H9 (cell line): ENCODE results near the gene TLX2. TPM values are rescaled to one million over a fixed set of nuclear protein-coding genes. Genes with fewer than 3 reads are reported as not detected.

ENCODE experiments used
- DNase-seq: peaks from one replicate; pipeline ENCODE4 v3.0.0-alpha.2; 2017
- H2AFZ ChIP-seq: one replicate; pipeline ENCODE4 v1.6.1; 2013; ENCODE audit warnings: mild to moderate bottlenecking, low read length, control low read depth, moderate library complexity
- H2AK5ac ChIP-seq: 2 replicates; pipeline ENCODE4 v1.6.1; 2013; ENCODE audit warnings: low read length, control low read depth, mixed read lengths; ENCODE audit not compliant: insufficient read length
- H2BK120ac ChIP-seq: one replicate; pipeline ENCODE4 v1.6.1; 2013; ENCODE audit warnings: low read depth, mild to moderate bottlenecking, low read length, control low read depth, inconsistent platforms; ENCODE audit not compliant: poor library complexity, severe bottlenecking
- H2BK12ac ChIP-seq: 2 replicates; pipeline ENCODE4 v1.6.1; 2013; ENCODE audit warnings: low read length, control low read depth, mixed read lengths, low read depth; ENCODE audit not compliant: insufficient read length
- H2BK15ac ChIP-seq: 2 replicates; pipeline ENCODE4 v1.6.1; 2013; ENCODE audit warnings: low read depth, low read length, control low read depth
- H2BK20ac ChIP-seq: one replicate; pipeline ENCODE4 v1.6.1; 2013; ENCODE audit warnings: low read depth, mild to moderate bottlenecking, low read length, control low read depth, inconsistent platforms; ENCODE audit not compliant: poor library complexity, severe bottlenecking
- H2BK5ac ChIP-seq: 2 replicates; pipeline ENCODE4 v1.6.1; 2013; ENCODE audit warnings: low read length, control low read depth, mixed read lengths; ENCODE audit not compliant: insufficient read length
- H3K14ac ChIP-seq: 2 replicates; pipeline ENCODE4 v1.6.1; 2013; ENCODE audit warnings: low read length, control low read depth; ENCODE audit not compliant: insufficient read depth
- H3K18ac ChIP-seq: 2 replicates; pipeline ENCODE4 v1.6.1; 2013; ENCODE audit warnings: low read depth, mild to moderate bottlenecking, mixed read lengths, low read length, control low read depth; ENCODE audit not compliant: insufficient read length
- H3K23ac ChIP-seq: 2 replicates; pipeline ENCODE4 v1.6.1; 2013; ENCODE audit warnings: low read length, control low read depth, mixed read lengths, low read depth; ENCODE audit not compliant: insufficient read length
- H3K23me2 ChIP-seq: 2 replicates; pipeline ENCODE4 v1.6.1; 2013; ENCODE audit warnings: low read depth, mild to moderate bottlenecking, mixed read lengths, low read length, control low read depth; ENCODE audit not compliant: insufficient read length, poor library complexity, severe bottlenecking
- H3K27ac ChIP-seq: 2 replicates; pipeline ENCODE4 v1.5.1; 2013; ENCODE audit warnings: low read length, control low read depth, mixed read lengths, low read depth; ENCODE audit not compliant: insufficient read length
- H3K27me3 ChIP-seq: 2 replicates; pipeline ENCODE4 v1.6.1; 2013; ENCODE audit warnings: low read length, control low read depth, inconsistent platforms; ENCODE audit not compliant: insufficient read depth
- H3K4ac ChIP-seq: 2 replicates; pipeline ENCODE4 v1.6.1; 2013; ENCODE audit warnings: low read depth, mild to moderate bottlenecking, control low read depth, inconsistent platforms, low read length, moderate library complexity
- H3K4me1 ChIP-seq: 2 replicates; pipeline ENCODE4 v1.6.1; 2013; ENCODE audit warnings: low read length, control low read depth, inconsistent platforms; ENCODE audit not compliant: insufficient read depth
- H3K4me2 ChIP-seq: 2 replicates; pipeline ENCODE4 v1.6.1; 2013; ENCODE audit warnings: low read length, control low read depth, mixed read lengths; ENCODE audit not compliant: insufficient read length, insufficient read depth
- H3K56ac ChIP-seq: 2 replicates; pipeline ENCODE4 v1.6.1; 2013; ENCODE audit warnings: low read depth, mild to moderate bottlenecking, mixed read lengths, low read length, control low read depth; ENCODE audit not compliant: insufficient read length
- H3K79me1 ChIP-seq: 2 replicates; pipeline ENCODE4 v1.6.1; 2013; ENCODE audit warnings: low read depth, mild to moderate bottlenecking, moderate library complexity, low read length, control low read depth, inconsistent platforms; ENCODE audit not compliant: insufficient read depth, poor library complexity, severe bottlenecking
- H3K79me2 ChIP-seq: 2 replicates; pipeline ENCODE4 v1.6.1; 2013; ENCODE audit warnings: low read length, control low read depth, inconsistent platforms; ENCODE audit not compliant: insufficient read depth
- H3K9ac ChIP-seq: 2 replicates; pipeline ENCODE4 v1.6.1; 2013; ENCODE audit warnings: low read length, control low read depth, mixed read lengths; ENCODE audit not compliant: insufficient read length; ENCODE audit errors: extremely low read depth
- H3K9me3 ChIP-seq: one replicate; pipeline ENCODE4 v1.6.1; 2013; ENCODE audit warnings: low read depth, low read length, inconsistent platforms; ENCODE audit not compliant: control insufficient read depth
- H3T11ph ChIP-seq: one replicate; pipeline ENCODE4 v1.6.1; 2013; ENCODE audit warnings: mild to moderate bottlenecking, low read length, control low read depth, inconsistent platforms
- H4K20me1 ChIP-seq: one replicate; pipeline ENCODE4 v1.6.1; 2013; ENCODE audit not compliant: control insufficient read depth, insufficient read length, insufficient read depth
- H4K5ac ChIP-seq: 2 replicates; pipeline ENCODE4 v1.6.1; 2013; ENCODE audit warnings: low read depth, mild to moderate bottlenecking, mixed read lengths, low read length, control low read depth; ENCODE audit not compliant: insufficient read length
- H4K8ac ChIP-seq: replicated peaks from 2 replicates; pipeline ENCODE4 v1.6.1; 2013; ENCODE audit warnings: low read length, control low read depth, mixed read lengths, low read depth; ENCODE audit not compliant: insufficient read length
- H4K91ac ChIP-seq: 2 replicates; pipeline ENCODE4 v1.6.1; 2013; ENCODE audit warnings: low read depth, mild to moderate bottlenecking, moderate library complexity, mixed read lengths, low read length, control low read depth; ENCODE audit not compliant: insufficient read length
- H3K27ac Mint-ChIP-seq, 3 experiments: 2 replicates in 2 of 3; 3 replicates in 1 of 3; pipeline ENCODE4 v1.8.0; 2020 to 2021; ENCODE audit warnings: mixed read lengths in 3 of 3, mild to moderate bottlenecking in 1 of 3, moderate library complexity in 1 of 3
- H3K27me3 Mint-ChIP-seq: 2 replicates; pipeline ENCODE4 v1.8.0; 2021; ENCODE audit warnings: low read depth, mild to moderate bottlenecking, moderate library complexity, mixed read lengths
- H3K36me3 Mint-ChIP-seq, 3 experiments: 2 replicates in 2 of 3; 3 replicates in 1 of 3; pipeline ENCODE4 v1.8.0; 2020 to 2021; ENCODE audit warnings: low read depth in 3 of 3, mixed read lengths in 3 of 3; ENCODE audit not compliant: insufficient read depth in 1 of 3
- H3K4me1 Mint-ChIP-seq, 2 experiments: 2 replicates each; pipeline ENCODE4 v1.8.0; 2020; ENCODE audit warnings: mixed read lengths in 2 of 2
- H3K4me3 Mint-ChIP-seq, 2 experiments: 2 replicates in 1 of 2; 3 replicates in 1 of 2; pipeline ENCODE4 v1.8.0; 2020 to 2021; ENCODE audit warnings: mild to moderate bottlenecking in 2 of 2, mixed read lengths in 2 of 2, moderate library complexity in 1 of 2
- H3K9me3 Mint-ChIP-seq, 2 experiments: 2 replicates in 1 of 2; 3 replicates in 1 of 2; pipeline ENCODE4 v1.8.0; 2020; ENCODE audit warnings: mild to moderate bottlenecking in 2 of 2, mixed read lengths in 2 of 2, moderate library complexity in 1 of 2
- CTCF ChIP-seq: fragments of 200-600 bp; sonication (generic); conservative IDR thresholded peaks from 3 replicates; pipeline ENCODE4 v1.8.0; 2021; ENCODE audit warnings: antibody characterized with exemption, mild to moderate bottlenecking
- WGBS: extraction: QIAGEN DNeasy Blood & Tissue Kit; methylation state at CpG from one replicate; pipeline ENCODE4 v1.1.7; 2013; ENCODE audit warnings: missing lambda C conversion rate, low lambda C conversion rate, mixed read lengths; ENCODE audit not compliant: insufficient read length; ENCODE audit errors: extremely low coverage; 5-methylcytosine and 5-hydroxymethylcytosine counted together
- total RNA-seq: library from RNA; stranded (reverse); gene quantifications from 2 replicates; pipeline ENCODE4 v1.2.1, GENCODE V29; 2021

TLX2 gene
- total RNA-seq, 1 experiment from 2014 or later, result 0.20 TPM

- H3K18ac ChIP-seq, result no peak overlapping the region
- no peak overlapping the region for H3K23ac ChIP-seq
- Mint-ChIP-seq H3K27me3 (peaks cover 54% of the 10 kb centered on the region), H3K4me1 (peaks cover 28 to 29% of the 10 kb centered on the region in 2 experiments), H3K27ac (0 out of 7 replicates have a peak overlapping the region, but pooled peaks of 1 of the 3 experiments have one; percentile 12), H3K4me3 (peak overlapping the region; percentile 76 to 78), H3K36me3 (peaks cover 0 to 7% (median 4%) of the 10 kb centered on the region in 3 experiments; a peak in 6 of 7 replicates), H3K9me3 (no peaks in the 10 kb centered on the region)
- H4K8ac ChIP-seq, result no peak overlapping the region
- no peak overlapping the region for H2AFZ ChIP-seq
- no peaks in the 10 kb centered on the region; the same call in 1 of the 2 replicates for H3K27me3 ChIP-seq
- no peak overlapping the region for H2BK20ac ChIP-seq
- no peak overlapping the region for H4K5ac ChIP-seq
- H4K20me1 ChIP-seq, result no peaks in the 10 kb centered on the region
- 0 out of 2 replicates have a peak, but pooled peaks cover 2% of the 10 kb centered on the region for H3K4me1 ChIP-seq
- H2BK5ac ChIP-seq, result no peak overlapping the region
- no peak overlapping the region for H3K27ac ChIP-seq
- no peaks in the 10 kb centered on the region for H3K79me1 ChIP-seq
- no peak overlapping the region for H2BK120ac ChIP-seq
- no peak for TF ChIP-seq CTCF
- no peak overlapping the region for H2AK5ac ChIP-seq
- 0 out of 2 replicates have a peak, but pooled peaks cover 2% of the 10 kb centered on the region for H3K79me2 ChIP-seq
- no peak overlapping the region for H4K91ac ChIP-seq
- H2BK12ac ChIP-seq, result no peak overlapping the region
- no CpG with 5 or more reads among the region's 85 CpGs for WGBS
- no peak overlapping the region for H3T11ph ChIP-seq
- no peak overlapping the region for H3K4ac ChIP-seq
- H3K56ac ChIP-seq, result no peak overlapping the region
- H3K23me2 ChIP-seq, result peaks cover 13% of the 10 kb centered on the region
- DNase-seq, result peak; percentile 90
- H2BK15ac ChIP-seq, result no peak overlapping the region
- H3K14ac ChIP-seq, result peak overlapping the region; percentile 61; the same call in 1 of the 2 replicates
- H3K9ac ChIP-seq, result peak overlapping the region; percentile 43
- no peaks in the 10 kb centered on the region for H3K9me3 ChIP-seq
- peak overlapping the region; percentile 78 for H3K4me2 ChIP-seq
These were observed 34.9 kb downstream of the TLX2 start for GRCh38 chr2:74548900-74549826.
